H1 (cell line): ENCODE results near the gene PMPCB. TPM values are rescaled to one million over a fixed set of nuclear protein-coding genes. Genes with fewer than 3 reads are reported as not detected.

Source experiments
- CTCF ChIA-PET: fragments of 300-600 bp; sonication (Branson Sonifier 250); formaldehyde crosslinking; loops from one replicate; lab custom pipeline; 2021; ENCODE audit not compliant: partially characterized antibody; lab: Charles Lee
- POLR2A ChIA-PET: fragments of 300-600 bp; sonication (Branson Sonifier 250); formaldehyde crosslinking; loops from one replicate; lab custom pipeline; 2021; ENCODE audit warnings: inconsistent platforms; ENCODE audit not compliant: partially characterized antibody; lab: Charles Lee
- DNase-seq, 2 experiments: peaks; one replicate each; pipeline versions ENCODE4 v3.0.0 to v3.0.0-alpha.2; 2010 to 2022; ENCODE audit warnings: low spot score in 2 of 2, low read depth in 1 of 2, mixed read lengths in 1 of 2
- FAIRE-seq: peaks from 2 replicates; lab custom pipeline; 2011; peaks lifted over from hg19 to GRCh38; lab: Jason Lieb, UNC
- H2AFZ ChIP-seq: 2 replicates; pipeline ENCODE4 v1.8.1; 2012; ENCODE audit warnings: low read length, inconsistent platforms
- H2AK5ac ChIP-seq: 2 replicates; pipeline ENCODE4 v1.6.1; 2013; ENCODE audit warnings: low read depth, low read length
- H2BK120ac ChIP-seq: replicated peaks from 2 replicates; pipeline ENCODE3; 2013; ENCODE audit warnings: low read depth, low read length, inconsistent platforms
- H2BK12ac ChIP-seq: 2 replicates; pipeline ENCODE4 v1.6.1; 2013; ENCODE audit warnings: low read depth, low read length
- H2BK15ac ChIP-seq: 2 replicates; pipeline ENCODE4 v1.6.1; 2013; ENCODE audit warnings: low read length
- H2BK20ac ChIP-seq: 2 replicates; pipeline ENCODE4 v1.6.1; 2013; ENCODE audit warnings: low read length
- H2BK5ac ChIP-seq: 2 replicates; pipeline ENCODE4 v1.6.1; 2013; ENCODE audit warnings: low read depth, low read length
- H3K14ac ChIP-seq: 2 replicates; pipeline ENCODE4 v1.6.1; 2013; ENCODE audit warnings: inconsistent platforms; ENCODE audit not compliant: insufficient read length
- H3K18ac ChIP-seq: 2 replicates; pipeline ENCODE4 v1.6.1; 2013; ENCODE audit warnings: low read length; ENCODE audit errors: extremely low read depth
- H3K23ac ChIP-seq: 2 replicates; pipeline ENCODE4 v1.6.1; 2013; ENCODE audit warnings: inconsistent platforms; ENCODE audit not compliant: insufficient read length
- H3K23me2 ChIP-seq: 2 replicates; pipeline ENCODE4 v1.6.1; 2013; ENCODE audit warnings: low read depth, low read length
- H3K27ac ChIP-seq: 2 replicates; pipeline ENCODE4 v1.6.1; 2011; ENCODE audit warnings: low read depth, low read length, inconsistent platforms
- H3K27me3 ChIP-seq, 4 experiments: replicated peaks in 1 of 4; 1 replicate in 1 of 4; 2 replicates in 3 of 4; pipeline versions ENCODE4 v1.6.1 to v1.8.1; 2011 to 2013; ENCODE audit warnings: low read length in 3 of 4, mild to moderate bottlenecking in 3 of 4, inconsistent platforms in 2 of 4, mixed read lengths in 2 of 4, moderate library complexity in 1 of 4; ENCODE audit not compliant: control insufficient read depth in 3 of 4, insufficient read depth in 3 of 4; ENCODE audit errors: extremely low read depth in 1 of 4
- H3K36me3 ChIP-seq, 4 experiments: 2 replicates each; pipeline versions ENCODE4 v1.6.1 to v1.8.1; 2011 to 2013; ENCODE audit warnings: mild to moderate bottlenecking in 4 of 4, low read length in 3 of 4, moderate library complexity in 2 of 4, control low read depth in 1 of 4, inconsistent platforms in 1 of 4; ENCODE audit not compliant: insufficient read depth in 4 of 4, control insufficient read depth in 2 of 4
- H3K4ac ChIP-seq: replicated peaks from 2 replicates; pipeline ENCODE3; 2013; ENCODE audit warnings: low read length, low read depth, mixed read lengths, inconsistent platforms; ENCODE audit not compliant: insufficient read length
- H3K4me1 ChIP-seq, 4 experiments: replicated peaks in 1 of 4; 1 replicate in 1 of 4; 2 replicates in 3 of 4; pipeline versions ENCODE4 v1.6.1 to v1.8.1; 2011 to 2013; ENCODE audit warnings: low read length in 3 of 4, inconsistent platforms in 2 of 4, mixed read lengths in 1 of 4; ENCODE audit not compliant: insufficient read depth in 4 of 4, control insufficient read depth in 3 of 4
- H3K4me2 ChIP-seq, 2 experiments: 2 replicates each; pipeline versions ENCODE4 v1.6.1 to v1.8.1; 2011 to 2013; ENCODE audit warnings: low read depth in 2 of 2, low read length in 2 of 2, control low read depth in 1 of 2, inconsistent platforms in 1 of 2, mild to moderate bottlenecking in 1 of 2; ENCODE audit not compliant: insufficient read depth in 1 of 2
- H3K4me3 ChIP-seq, 4 experiments: fragments of 200-600, 300-600 bp in 1 of 4; sonication (generic), shearing (Covaris generic), sonication (Bioruptor Twin) in 1 of 4; 2 replicates each; pipeline versions ENCODE4 v1.5.1 to v1.8.1; 2011 to 2016; ENCODE audit warnings: low read length in 4 of 4, low read depth in 3 of 4, control low read depth in 2 of 4, inconsistent platforms in 2 of 4, mild to moderate bottlenecking in 2 of 4, mixed read lengths in 1 of 4, moderate library complexity in 1 of 4; ENCODE audit not compliant: insufficient read depth in 2 of 4; ENCODE audit errors: extremely low read depth in 1 of 4
- H3K56ac ChIP-seq: replicated peaks from 2 replicates; pipeline ENCODE3; 2013; ENCODE audit warnings: low read depth, mild to moderate bottlenecking, mixed read lengths, low read length, inconsistent platforms; ENCODE audit not compliant: insufficient read length
- H3K79me1 ChIP-seq: 2 replicates; pipeline ENCODE4 v1.6.1; 2013; ENCODE audit warnings: low read depth, low read length, control low read depth
- H3K79me2 ChIP-seq, 2 experiments: 2 replicates each; pipeline versions ENCODE4 v1.6.1 to v1.8.1; 2012 to 2013; ENCODE audit warnings: low read length in 2 of 2, mild to moderate bottlenecking in 2 of 2, inconsistent platforms in 1 of 2; ENCODE audit not compliant: insufficient read depth in 2 of 2, control insufficient read depth in 1 of 2
- H3K9ac ChIP-seq, 4 experiments: replicated peaks in 1 of 4; 1 replicate in 1 of 4; 2 replicates in 3 of 4; pipeline versions ENCODE4 v1.6.1 to v1.8.1; 2011 to 2013; ENCODE audit warnings: low read depth in 3 of 4, low read length in 3 of 4, control low read depth in 2 of 4, mild to moderate bottlenecking in 2 of 4, moderate library complexity in 2 of 4, inconsistent platforms in 1 of 4; ENCODE audit errors: extremely low read depth in 1 of 4
- H3K9me3 ChIP-seq, 2 experiments: 2 replicates each; pipeline versions ENCODE4 v1.6.1 to v1.8.1; 2012 to 2013; ENCODE audit warnings: mild to moderate bottlenecking in 2 of 2, moderate library complexity in 2 of 2, control low read depth in 1 of 2, inconsistent platforms in 1 of 2, low read depth in 1 of 2, low read length in 1 of 2, mixed read lengths in 1 of 2; ENCODE audit not compliant: insufficient read depth in 2 of 2
- H4K20me1 ChIP-seq, 2 experiments: replicated peaks in 1 of 2; 2 replicates each; pipeline versions ENCODE3 to v1.8.1; 2011 to 2013; ENCODE audit warnings: inconsistent platforms in 2 of 2, low read length in 2 of 2, mild to moderate bottlenecking in 1 of 2; ENCODE audit not compliant: insufficient read depth in 2 of 2, control insufficient read depth in 1 of 2
- H4K5ac ChIP-seq: 2 replicates; pipeline ENCODE4 v1.6.1; 2013; ENCODE audit warnings: low read length, low read depth, mixed read lengths, inconsistent platforms; ENCODE audit not compliant: insufficient read length
- H4K8ac ChIP-seq: 2 replicates; pipeline ENCODE4 v1.8.0; 2013; ENCODE audit warnings: mild to moderate bottlenecking, moderate library complexity, low read length, inconsistent platforms; ENCODE audit not compliant: insufficient read depth; ENCODE audit errors: extremely low read depth
- H4K91ac ChIP-seq: replicated peaks from 2 replicates; pipeline ENCODE3; 2013; ENCODE audit warnings: low read length, mixed read lengths, inconsistent platforms; ENCODE audit not compliant: insufficient read length
- BACH1 ChIP-seq: IDR thresholded peaks from 2 replicates; pipeline ENCODE4 v1.6.1; 2012; ENCODE audit warnings: low read length, improper control_type of control experiment
- CBX5 ChIP-seq: fragments of 300-800, 300-1000 bp; sonication (generic); IDR thresholded peaks from 2 replicates; pipeline ENCODE4 v1.7.1; 2016; ENCODE audit warnings: antibody characterized with exemption, low read length, low read depth
- CHD1 ChIP-seq: IDR thresholded peaks from 2 replicates; pipeline ENCODE4 v1.6.1; 2012; ENCODE audit warnings: low read depth, low read length, improper control_type of control experiment
- HDAC2 ChIP-seq, 2 experiments: fragments of 300-600 bp in 1 of 2; sonication (generic) in 1 of 2; IDR thresholded peaks; 2 replicates each; pipeline ENCODE4 v1.6.1; 2011 to 2012; ENCODE audit warnings: low read depth in 2 of 2, low read length in 2 of 2, mild to moderate bottlenecking in 2 of 2, moderate library complexity in 2 of 2, borderline replicate concordance in 1 of 2, inconsistent platforms in 1 of 2
- JUN ChIP-seq: IDR thresholded peaks from 2 replicates; pipeline ENCODE4 v1.6.1; 2011; ENCODE audit warnings: low read depth, mild to moderate bottlenecking, improper control_type of control experiment, low read length
- KDM4A ChIP-seq: IDR thresholded peaks from one replicate; pipeline ENCODE4 v1.7.1; 2012; ENCODE audit warnings: low read depth, mild to moderate bottlenecking, moderate library complexity, low read length, inconsistent platforms; ENCODE audit not compliant: severe bottlenecking
- SP4 ChIP-seq: IDR thresholded peaks from 2 replicates; pipeline ENCODE4 v1.6.1; 2012; ENCODE audit warnings: low read length, inconsistent platforms
- TEAD4 ChIP-seq: IDR thresholded peaks from 2 replicates; pipeline ENCODE4 v1.6.1; 2012; ENCODE audit warnings: low read depth, low read length, inconsistent platforms, mixed read lengths
- ZNF274 ChIP-seq: IDR thresholded peaks from 2 replicates; pipeline ENCODE4 v1.7.0; 2012; ENCODE audit warnings: low read length, borderline replicate concordance; ENCODE audit errors: extremely low read depth
- WGBS, 2 experiments: shearing (Covaris generic) in 1 of 2; methylation state at CpG; one replicate each; pipeline versions ENCODE4 v1.1.6 to v1.1.7; 2013 to 2015; ENCODE audit warnings: low lambda C conversion rate in 2 of 2, mixed read lengths in 2 of 2, inconsistent platforms in 1 of 2, low coverage in 1 of 2, missing lambda C conversion rate in 1 of 2; ENCODE audit not compliant: insufficient replicate concordance in 2 of 2, insufficient coverage in 1 of 2, insufficient read length in 1 of 2; ENCODE audit errors: extremely low coverage in 1 of 2, missing lambda C conversion rate in 1 of 2; 5-methylcytosine and 5-hydroxymethylcytosine counted together
- polyA plus RNA-seq, 7 experiments: library from polyadenylated mRNA; depleted of rRNA in 3 of 7; stranded (reverse) in 5 of 7; unstranded in 2 of 7; fragments of >200 nt in 5 of 7; fragments of 200-250 nt in 2 of 7; gene quantifications; 1 replicate in 5 of 7; 2 replicates in 1 of 7; 4 replicates in 1 of 7; pipeline versions ENCODE4 v1.2.1 to v1.2.3, GENCODE V29; 2011 to 2013; ENCODE audit warnings: missing spikeins in 2 of 7, mixed read lengths in 2 of 7
- total RNA-seq: library from RNA; stranded (reverse); fragmentation: NEBNext Ultra II Directional; extraction: Animal tissue kit (Norgen Biotek cat#: 25700); gene quantifications from 2 replicates; pipeline ENCODE4 v1.2.1, GENCODE V29; 2021
- TF ChIP-seq, protein P1 (sequence below): IDR thresholded peaks from 2 replicates; pipeline ENCODE4 v1.6.1; 2011; ENCODE audit warnings: low read depth, mild to moderate bottlenecking, low read length; ENCODE audit not compliant: insufficient read depth

PMPCB gene
- total and polyA plus RNA-seq, 2 of the 8 experiments (the other 6 are each of a cell fraction or from before 2014, with no cell fraction given) = 60.6 to 83.5 TPM

DNA sequence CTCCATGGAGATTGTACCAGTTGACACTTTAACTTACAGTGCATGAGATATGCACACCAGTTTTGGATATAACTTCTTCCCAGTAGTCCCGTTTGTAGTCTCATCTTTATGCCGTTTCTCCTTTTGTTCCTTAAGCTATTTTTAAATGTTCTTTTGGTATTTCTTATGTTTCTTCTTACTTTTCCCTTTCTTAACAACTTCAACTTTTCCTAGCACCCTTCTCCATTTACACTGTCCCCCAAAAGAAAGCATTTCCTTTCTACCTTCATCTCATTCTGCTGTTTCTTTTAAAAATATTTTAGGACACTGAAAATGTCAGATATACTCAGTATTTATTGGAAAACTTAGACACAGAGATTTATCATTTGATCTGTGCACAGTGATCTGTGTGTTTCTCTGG is 51.7 kb downstream of the PMPCB start:
- Histone ChIP-seq H2BK12ac (no peak overlapping the region), H3K18ac (no peak overlapping the region), H3K4me1 (0 out of 7 replicates have a peak, but pooled peaks cover 0 to 2% (median 0%) of the 10 kb centered on the region in 4 experiments), H2AK5ac (no peak overlapping the region), H2BK20ac (no peak overlapping the region), H3K14ac (no peak overlapping the region), H3K56ac (no peak overlapping the region), H4K91ac (no peak overlapping the region), H3K27me3 (no peaks in the 10 kb centered on the region), H3K4ac (no peak overlapping the region), H3K23me2 (peaks cover 3% of the 10 kb centered on the region; the same call in 1 of the 2 replicates), H2AFZ (no peak overlapping the region), H4K8ac (no peak overlapping the region), H3K9me3 (no peaks in the 10 kb centered on the region), H3K36me3 (peaks cover 0 to 8% (median 3%) of the 10 kb centered on the region in 4 experiments; a peak in 4 of 8 replicates), H3K4me2 (peak overlapping the region; percentile 52 to 71; a peak in 3 of 4 replicates), H3K4me3 (peak overlapping the region in 2 of 4 experiments; percentile 84 to 99; a peak in 2 of 8 replicates), H3K27ac (no peak overlapping the region), H3K23ac (no peak overlapping the region), H3K79me1 (peaks cover 6% of the 10 kb centered on the region; the same call in 1 of the 2 replicates), H2BK15ac (no peak overlapping the region), H4K5ac (no peak overlapping the region), H3K79me2 (peaks cover 23 to 71% of the 10 kb centered on the region in 2 experiments), H3K9ac (no peak overlapping the region), H2BK120ac (no peak overlapping the region), H4K20me1 (peaks cover 3 to 5% of the 10 kb centered on the region in 2 experiments), H2BK5ac (no peak overlapping the region)
- TF ChIP-seq BACH1 (no peak), SP4 (no peak), KDM4A (no peak), CBX5 (no peak), HDAC2 (IDR thresholded peaks at IDR 0.05; ENCODE audit: borderline replicate concordance in 1 of 2, low read depth in 2 of 2, low read length in 2 of 2) (no peak), TEAD4 (no peak), JUN (no peak), ZNF274 (no peak), CHD1 (no peak)
- TF ChIP-seq, protein P1, sequence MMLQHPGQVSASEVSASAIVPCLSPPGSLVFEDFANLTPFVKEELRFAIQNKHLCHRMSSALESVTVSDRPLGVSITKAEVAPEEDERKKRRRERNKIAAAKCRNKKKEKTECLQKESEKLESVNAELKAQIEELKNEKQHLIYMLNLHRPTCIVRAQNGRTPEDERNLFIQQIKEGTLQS = no peak
- ChIA-PET CTCF (no interaction called here), POLR2A (no interaction called here)
- 76% methylated on average over 2 of the region's 2 CpGs; no CpG with 5 or more reads in 1 of the 2 experiments for WGBS, 2 experiments
- FAIRE-seq (no peak), DNase-seq (no peak)
